Mesenteric fat pad (tissue), 1 donor: ENCODE results near the gene TLE3. TPM values are rescaled to one million over a fixed set of nuclear protein-coding genes. Genes with fewer than 3 reads are reported as not detected.

Experiments used
- DNase-seq: peaks from one replicate; pipeline ENCODE4 v3.0.0-alpha.2; 2020; ENCODE audit warnings: low spot score
- microRNA-seq: library from miRNA; unstranded; fragments of <30 nt; microRNA quantifications from one replicate; pipeline ENCODE4 v1.2.0, GENCODE V29; 2020; ENCODE audit warnings: borderline number of aligned reads
- total RNA-seq: library from RNA; stranded (reverse); fragmentation: NEBNext Ultra II Directional; extraction: Animal tissue kit (Norgen Biotek cat#: 25700); gene quantifications from one replicate; pipeline ENCODE4 v1.2.1, GENCODE V29; 2021
- donor health status: DM: yes; HTN: yes; CAD: no.

TLE3 gene
- total RNA-seq, 1 donor from 2014 or later: 52.5 TPM

- DNase-seq: no peak
Observed at GRCh38 chr15:70008697-70009290, 88.9 kb downstream of the TLE3 start.

GRCh38 chr15:70006259-70007147 lies 91.2 kb downstream of the TLE3 start:
- DNase-seq: no peak

- no peak for DNase-seq
Observed at GRCh38 chr15:70004826-70005225, 92.9 kb downstream of the TLE3 start.

- DNase-seq: no peak
Observed at GRCh38 chr15:70002897-70003296, 94.8 kb downstream of the TLE3 start.

- DNase-seq: no peak
Observed at GRCh38 chr15:70001859-70002258, 95.9 kb downstream of the TLE3 start.

GRCh38 chr15:69999392-70000085 lies 98.2 kb downstream of the TLE3 start:
- no peak for DNase-seq

- DNase-seq: no peak
Observed at GRCh38 chr15:69998541-69999391, 99.0 kb downstream of the TLE3 start.

GRCh38 chr15:69997813-69998212 lies 99.9 kb downstream of the TLE3 start:
- DNase-seq: no peak

Small RNA genes lying within 50 kb of the gene (microRNA-seq; reads per million reads assigned to microRNA genes)
- 89.4 reads per million, percentile 44 among the genes with 10 or more reads in this experiment for gene MIR629
